K562 (cell line): ENCODE results near the gene SPATA16. TPM values are rescaled to one million over a fixed set of nuclear protein-coding genes. Genes with fewer than 3 reads are reported as not detected.
A peak's percentile ranks its signal among the peaks of the same experiment; 100 is the strongest.

ENCODE experiments used
- MTA1 ChIP-seq: fragments of 450-650 bp; IDR thresholded peaks from 2 replicates; pipeline ENCODE4 v1.6.1; 2017; ENCODE audit warnings: borderline replicate concordance
- SOX6 ChIP-seq: fragments of 450-650 bp; IDR thresholded peaks from 2 replicates; pipeline ENCODE4 v1.6.1; 2014; ENCODE audit warnings: mild to moderate bottlenecking
- TBL1XR1 ChIP-seq, 2 experiments: IDR thresholded peaks; 2 replicates each; pipeline ENCODE4 v1.6.1; 2012; ENCODE audit warnings: improper control_type of control experiment in 2 of 2, low read length in 2 of 2, mild to moderate bottlenecking in 1 of 2
- ZFP1 ChIP-seq: fragments of 450-650 bp; formaldehyde crosslinking; IDR thresholded peaks from 2 replicates; pipeline ENCODE4 v1.4.0; 2020; ENCODE audit warnings: mild to moderate bottlenecking, mixed read lengths
- polyA plus RNA-seq, 8 experiments: library from polyadenylated mRNA; depleted of rRNA in 4 of 8; stranded (reverse) in 5 of 8; unstranded in 3 of 8; fragments of >200 nt; fragmentation: Nextera tagmentation in 2 of 8; fragmentation: Illumina TruSeq in 1 of 8; extraction: Ambion mirVana in 2 of 8; extraction: Trizol in 1 of 8; gene quantifications; 2 replicates each; pipeline versions ENCODE4 v1.2.1 to v1.2.3, GENCODE V29; 2011 to 2014; ENCODE audit warnings: inconsistent platforms in 1 of 8, missing spikeins in 1 of 8
- total RNA-seq, 7 experiments: library from RNA; depleted of rRNA in 6 of 7; stranded (reverse); fragments of >200 nt in 6 of 7; fragmentation: Illumina TruSeq in 2 of 7; extraction: Trizol in 2 of 7; gene quantifications; 2 replicates each; pipeline versions ENCODE4 v1.2.1 to v1.2.3, GENCODE V29; 2011 to 2021; ENCODE audit warnings: low replicate concordance in 1 of 7
- TF ChIP-seq, protein P1 (sequence below): sonication (generic); formaldehyde crosslinking; IDR thresholded peaks from 2 replicates; pipeline ENCODE4 v1.8.0; 2022; ENCODE audit warnings: missing genetic modification reagents, mild to moderate bottlenecking, borderline replicate concordance
- TF ChIP-seq, protein P2 (sequence below): fragments of 450-650 bp; IDR thresholded peaks from 2 replicates; pipeline ENCODE4 v1.6.1; 2018; ENCODE audit not compliant: partially characterized antibody
- TF ChIP-seq, protein P3 (sequence below): fragments of 150-350 bp; IDR thresholded peaks from 2 replicates; pipeline ENCODE4 v1.6.1; 2014; ENCODE audit warnings: low read depth, mild to moderate bottlenecking, low read length, borderline replicate concordance

The SPATA16 gene
- total and polyA plus RNA-seq, 9 of the 15 experiments (the other 6 are each of a cell fraction or from before 2014, with no cell fraction given): not detected

DNA sequence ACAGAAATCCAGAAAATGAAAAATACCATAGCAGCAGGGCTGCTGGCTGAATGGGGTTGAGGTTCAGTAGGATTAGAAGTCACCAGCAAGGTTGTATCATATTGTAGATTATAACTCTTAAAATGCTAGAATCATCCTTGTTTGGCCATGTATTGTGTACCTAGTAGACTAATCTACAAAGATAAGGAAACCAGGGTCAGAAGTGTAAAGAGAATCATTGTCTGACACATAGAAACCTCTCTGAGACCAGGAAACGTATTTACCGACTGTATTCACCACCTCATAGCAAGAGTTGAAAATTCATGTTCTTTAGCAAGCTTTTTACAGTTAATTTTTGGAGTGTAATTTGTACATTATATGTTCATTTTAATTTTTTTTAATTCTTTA, 221.7 kb downstream of the SPATA16 start (continued):
- TF ChIP-seq MTA1 (no peak), ZFP1 (CRISPR knock-in tag) (no peak), TBL1XR1 (IDR thresholded peaks at IDR 0.05; ENCODE audit: low read length in 2 of 2) (no peak), SOX6 (peak; percentile 60; the same call in 1 of the 2 replicates)
- TF ChIP-seq, protein P1, sequence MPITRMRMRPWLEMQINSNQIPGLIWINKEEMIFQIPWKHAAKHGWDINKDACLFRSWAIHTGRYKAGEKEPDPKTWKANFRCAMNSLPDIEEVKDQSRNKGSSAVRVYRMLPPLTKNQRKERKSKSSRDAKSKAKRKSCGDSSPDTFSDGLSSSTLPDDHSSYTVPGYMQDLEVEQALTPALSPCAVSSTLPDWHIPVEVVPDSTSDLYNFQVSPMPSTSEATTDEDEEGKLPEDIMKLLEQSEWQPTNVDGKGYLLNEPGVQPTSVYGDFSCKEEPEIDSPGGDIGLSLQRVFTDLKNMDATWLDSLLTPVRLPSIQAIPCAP (CRISPR knock-in tag): no peak
- TF ChIP-seq, protein P2, sequence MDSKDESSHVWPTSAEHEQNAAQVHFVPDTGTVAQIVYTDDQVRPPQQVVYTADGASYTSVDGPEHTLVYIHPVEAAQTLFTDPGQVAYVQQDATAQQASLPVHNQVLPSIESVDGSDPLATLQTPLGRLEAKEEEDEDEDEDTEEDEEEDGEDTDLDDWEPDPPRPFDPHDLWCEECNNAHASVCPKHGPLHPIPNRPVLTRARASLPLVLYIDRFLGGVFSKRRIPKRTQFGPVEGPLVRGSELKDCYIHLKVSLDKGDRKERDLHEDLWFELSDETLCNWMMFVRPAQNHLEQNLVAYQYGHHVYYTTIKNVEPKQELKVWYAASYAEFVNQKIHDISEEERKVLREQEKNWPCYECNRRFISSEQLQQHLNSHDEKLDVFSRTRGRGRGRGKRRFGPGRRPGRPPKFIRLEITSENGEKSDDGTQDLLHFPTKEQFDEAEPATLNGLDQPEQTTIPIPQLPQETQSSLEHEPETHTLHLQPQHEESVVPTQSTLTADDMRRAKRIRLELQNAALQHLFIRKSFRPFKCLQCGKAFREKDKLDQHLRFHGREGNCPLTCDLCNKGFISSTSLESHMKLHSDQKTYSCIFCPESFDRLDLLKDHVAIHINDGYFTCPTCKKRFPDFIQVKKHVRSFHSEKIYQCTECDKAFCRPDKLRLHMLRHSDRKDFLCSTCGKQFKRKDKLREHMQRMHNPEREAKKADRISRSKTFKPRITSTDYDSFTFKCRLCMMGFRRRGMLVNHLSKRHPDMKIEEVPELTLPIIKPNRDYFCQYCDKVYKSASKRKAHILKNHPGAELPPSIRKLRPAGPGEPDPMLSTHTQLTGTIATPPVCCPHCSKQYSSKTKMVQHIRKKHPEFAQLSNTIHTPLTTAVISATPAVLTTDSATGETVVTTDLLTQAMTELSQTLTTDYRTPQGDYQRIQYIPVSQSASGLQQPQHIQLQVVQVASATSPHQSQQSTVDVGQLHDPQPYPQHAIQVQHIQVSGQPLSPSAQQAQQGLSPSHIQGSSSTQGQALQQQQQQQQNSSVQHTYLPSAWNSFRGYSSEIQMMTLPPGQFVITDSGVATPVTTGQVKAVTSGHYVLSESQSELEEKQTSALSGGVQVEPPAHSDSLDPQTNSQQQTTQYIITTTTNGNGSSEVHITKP: no peak
- TF ChIP-seq, protein P3, sequence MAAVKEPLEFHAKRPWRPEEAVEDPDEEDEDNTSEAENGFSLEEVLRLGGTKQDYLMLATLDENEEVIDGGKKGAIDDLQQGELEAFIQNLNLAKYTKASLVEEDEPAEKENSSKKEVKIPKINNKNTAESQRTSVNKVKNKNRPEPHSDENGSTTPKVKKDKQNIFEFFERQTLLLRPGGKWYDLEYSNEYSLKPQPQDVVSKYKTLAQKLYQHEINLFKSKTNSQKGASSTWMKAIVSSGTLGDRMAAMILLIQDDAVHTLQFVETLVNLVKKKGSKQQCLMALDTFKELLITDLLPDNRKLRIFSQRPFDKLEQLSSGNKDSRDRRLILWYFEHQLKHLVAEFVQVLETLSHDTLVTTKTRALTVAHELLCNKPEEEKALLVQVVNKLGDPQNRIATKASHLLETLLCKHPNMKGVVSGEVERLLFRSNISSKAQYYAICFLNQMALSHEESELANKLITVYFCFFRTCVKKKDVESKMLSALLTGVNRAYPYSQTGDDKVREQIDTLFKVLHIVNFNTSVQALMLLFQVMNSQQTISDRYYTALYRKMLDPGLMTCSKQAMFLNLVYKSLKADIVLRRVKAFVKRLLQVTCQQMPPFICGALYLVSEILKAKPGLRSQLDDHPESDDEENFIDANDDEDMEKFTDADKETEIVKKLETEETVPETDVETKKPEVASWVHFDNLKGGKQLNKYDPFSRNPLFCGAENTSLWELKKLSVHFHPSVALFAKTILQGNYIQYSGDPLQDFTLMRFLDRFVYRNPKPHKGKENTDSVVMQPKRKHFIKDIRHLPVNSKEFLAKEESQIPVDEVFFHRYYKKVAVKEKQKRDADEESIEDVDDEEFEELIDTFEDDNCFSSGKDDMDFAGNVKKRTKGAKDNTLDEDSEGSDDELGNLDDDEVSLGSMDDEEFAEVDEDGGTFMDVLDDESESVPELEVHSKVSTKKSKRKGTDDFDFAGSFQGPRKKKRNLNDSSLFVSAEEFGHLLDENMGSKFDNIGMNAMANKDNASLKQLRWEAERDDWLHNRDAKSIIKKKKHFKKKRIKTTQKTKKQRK: no peak
